Tibial nerve (tissue), 4 donors: ENCODE results near the gene BNC2.

Experiments
- CTCF ChIP-seq, 5 experiments: fragments of 200-600 bp in 3 of 5; fragments of 450-650 bp in 2 of 5; sonication (generic) in 3 of 5; IDR thresholded peaks; one replicate each; pipeline ENCODE4 v1.5.1; 2016 to 2019; ENCODE audit warnings: antibody characterized with exemption in 5 of 5, mild to moderate bottlenecking in 3 of 5, moderate library complexity in 2 of 5
- EP300 ChIP-seq, 2 donors: sonication (generic); formaldehyde crosslinking; IDR thresholded peaks; one replicate each; pipeline ENCODE4 v1.6.1; 2017; ENCODE audit warnings: antibody characterized with exemption in 2 of 2, mild to moderate bottlenecking in 1 of 2
- POLR2A ChIP-seq, 2 donors: fragments of 450-650 bp; IDR thresholded peaks; one replicate each; pipeline ENCODE4 v1.6.1; 2017; ENCODE audit warnings: antibody characterized with exemption in 2 of 2, mild to moderate bottlenecking in 2 of 2, moderate library complexity in 2 of 2

GRCh38 chr9:16689351-16689938 lies 181.0 kb downstream of the BNC2 start:
- TF ChIP-seq CTCF (IDR thresholded peaks at IDR 0.05) (no peak), POLR2A (IDR thresholded peaks at IDR 0.05) (no peak), EP300 (IDR thresholded peaks at IDR 0.05) (no peak)
